GM19025 (cell line): ENCODE data around the gene CASK.

Experiments
- ATAC-seq: cut with Tn5 transposase; IDR thresholded peaks from one replicate; pipeline ENCODE4 v1.9.1; 2021; ENCODE audit warnings: mild to moderate bottlenecking, low read depth, moderate library complexity; ENCODE audit not compliant: unreplicated experiment

CASK gene

GRCh38 chrX:41912923-41913322, 10.4 kb downstream of the CASK start:
- ATAC-seq = no peak

GRCh38 chrX:41909068-41909467, 14.3 kb downstream of the CASK start:
- ATAC-seq = no peak

- ATAC-seq = no peak
These were observed 16.7 kb downstream of the CASK start for GRCh38 chrX:41906515-41907187.

GRCh38 chrX:41903544-41903943, 19.8 kb downstream of the CASK start:
- ATAC-seq = no peak

- ATAC-seq = no peak
These were observed 23.0 kb downstream of the CASK start for GRCh38 chrX:41900321-41900720.

- ATAC-seq = no peak
These were observed 27.5 kb downstream of the CASK start for GRCh38 chrX:41895826-41896225.

- ATAC-seq = no peak
These were observed 33.3 kb downstream of the CASK start for GRCh38 chrX:41890026-41890423.

- ATAC-seq = no peak
These were observed 33.9 kb downstream of the CASK start for GRCh38 chrX:41889317-41890025.

GRCh38 chrX:41887691-41888090, 35.7 kb downstream of the CASK start:
- no peak for ATAC-seq

GRCh38 chrX:41885724-41886123, 37.6 kb downstream of the CASK start:
- ATAC-seq = no peak

GRCh38 chrX:41881166-41881565, 42.2 kb downstream of the CASK start:
- no peak for ATAC-seq

GRCh38 chrX:41877167-41877566, 46.2 kb downstream of the CASK start:
- ATAC-seq = no peak

- no peak for ATAC-seq
These were observed 48.2 kb downstream of the CASK start for GRCh38 chrX:41875142-41875541.

- no peak for ATAC-seq
These were observed 52.6 kb downstream of the CASK start for GRCh38 chrX:41870719-41871151.

- no peak for ATAC-seq
These were observed 54.9 kb downstream of the CASK start for GRCh38 chrX:41868392-41868977.

- no peak for ATAC-seq
These were observed 59.8 kb downstream of the CASK start for GRCh38 chrX:41863343-41864203.

GRCh38 chrX:41862562-41863184, 60.7 kb downstream of the CASK start:
- ATAC-seq = no peak

- no peak for ATAC-seq
These were observed 65.1 kb downstream of the CASK start for GRCh38 chrX:41858161-41858775.

GRCh38 chrX:41857670-41858069, 65.7 kb downstream of the CASK start:
- no peak for ATAC-seq

- no peak for ATAC-seq
These were observed 76.6 kb downstream of the CASK start for GRCh38 chrX:41846714-41847113.
